Liver (tissue), 9 donors: Measurements from ENCODE around the gene CCDC88C. TPM values are rescaled to one million over a fixed set of nuclear protein-coding genes. Genes with fewer than 3 reads are reported as not detected.

Experiments
- DNase-seq: peaks from one replicate; pipeline ENCODE4 v3.0.0-alpha.2; 2017; ENCODE audit warnings: low spot score
- H3K27ac ChIP-seq, 2 donors: one replicate each; pipeline ENCODE4 v1.7.0; 2013; ENCODE audit warnings: inconsistent platforms in 2 of 2, low read length in 2 of 2, control low read depth in 1 of 2, low read depth in 1 of 2, mild to moderate bottlenecking in 1 of 2
- H3K27me3 ChIP-seq, 4 donors: one replicate each; pipeline versions ENCODE4 v1.6.1 to v1.7.0; 2013; ENCODE audit warnings: low read length in 3 of 4, inconsistent platforms in 1 of 4, mild to moderate bottlenecking in 1 of 4, moderate library complexity in 1 of 4; ENCODE audit not compliant: control insufficient read depth in 4 of 4, insufficient read depth in 4 of 4
- H3K36me3 ChIP-seq, 4 donors: one replicate each; pipeline versions ENCODE4 v1.6.1 to v1.7.0; 2013; ENCODE audit warnings: low read length in 3 of 4, mild to moderate bottlenecking in 3 of 4, low read depth in 1 of 4, moderate library complexity in 1 of 4; ENCODE audit not compliant: control insufficient read depth in 4 of 4, insufficient read depth in 3 of 4
- H3K4me1 ChIP-seq, 4 donors: one replicate each; pipeline versions ENCODE4 v1.6.1 to v1.7.0; 2013; ENCODE audit warnings: low read length in 3 of 4, mild to moderate bottlenecking in 3 of 4, moderate library complexity in 1 of 4; ENCODE audit not compliant: control insufficient read depth in 4 of 4, insufficient read depth in 4 of 4
- H3K4me3 ChIP-seq, 3 donors: one replicate each; pipeline versions ENCODE4 v1.6.1 to v1.7.0; 2013; ENCODE audit warnings: low read length in 3 of 3, control low read depth in 1 of 3, low read depth in 1 of 3, mild to moderate bottlenecking in 1 of 3
- H3K9ac ChIP-seq, 2 donors: one replicate each; pipeline ENCODE4 v1.7.0; 2013; ENCODE audit warnings: low read length in 2 of 2, mild to moderate bottlenecking in 2 of 2, moderate library complexity in 2 of 2, control low read depth in 1 of 2, low read depth in 1 of 2
- H3K9me3 ChIP-seq, 4 donors: one replicate each; pipeline versions ENCODE4 v1.6.1 to v1.7.0; 2013; ENCODE audit warnings: low read length in 3 of 4; ENCODE audit not compliant: control insufficient read depth in 4 of 4
- EGR1 ChIP-seq, 2 donors: IDR thresholded peaks; 2 replicates each; pipeline ENCODE4 v1.6.1; 2016 to 2018; ENCODE audit warnings: antibody characterized with exemption in 2 of 2, low read depth in 2 of 2
- FOXA1 ChIP-seq: IDR thresholded peaks from 2 replicates; pipeline ENCODE4 v1.6.1; 2016; ENCODE audit warnings: antibody characterized with exemption
- FOXA2 ChIP-seq: IDR thresholded peaks from 2 replicates; pipeline ENCODE4 v1.6.1; 2016; ENCODE audit warnings: antibody characterized with exemption
- GABPA ChIP-seq, 2 donors: IDR thresholded peaks in 1 of 2; conservative IDR thresholded peaks in 1 of 2; 2 replicates each; pipeline ENCODE4 v1.6.1; 2016; ENCODE audit warnings: antibody characterized with exemption in 2 of 2, mild to moderate bottlenecking in 1 of 2, moderate library complexity in 1 of 2
- HNF4A ChIP-seq, 2 donors: conservative IDR thresholded peaks; 2 replicates each; pipeline ENCODE4 v1.6.1; 2016; ENCODE audit warnings: antibody characterized with exemption in 2 of 2, mild to moderate bottlenecking in 2 of 2
- HNF4G ChIP-seq: IDR thresholded peaks from 2 replicates; pipeline ENCODE4 v1.6.1; 2016; ENCODE audit warnings: antibody characterized with exemption
- JUND ChIP-seq, 2 donors: IDR thresholded peaks; 2 replicates each; pipeline ENCODE4 v1.6.1; 2016; ENCODE audit warnings: antibody characterized with exemption in 2 of 2
- RAD21 ChIP-seq, 2 donors: IDR thresholded peaks; 2 replicates each; pipeline ENCODE4 v1.6.1; 2016; ENCODE audit warnings: antibody characterized with exemption in 2 of 2, mild to moderate bottlenecking in 2 of 2
- REST ChIP-seq: IDR thresholded peaks from 2 replicates; pipeline ENCODE4 v1.6.1; 2016; ENCODE audit warnings: antibody characterized with exemption, mild to moderate bottlenecking
- SP1 ChIP-seq: IDR thresholded peaks from 2 replicates; pipeline ENCODE4 v1.6.1; 2018; ENCODE audit warnings: antibody characterized with exemption, mild to moderate bottlenecking
- YY1 ChIP-seq: IDR thresholded peaks from 2 replicates; pipeline ENCODE4 v1.6.1; 2016; ENCODE audit warnings: antibody characterized with exemption, mild to moderate bottlenecking
- WGBS: extraction: QIAGEN DNeasy Blood & Tissue Kit; methylation state at CpG from one replicate; pipeline ENCODE4 v1.1.7; 2013; 5-methylcytosine and 5-hydroxymethylcytosine counted together
- polyA plus RNA-seq, 2 donors: library from polyadenylated mRNA; stranded (reverse) in 1 of 2; unstranded in 1 of 2; fragments of 200-250 nt in 1 of 2; fragments of >200 nt in 1 of 2; fragmentation: Nextera tagmentation in 1 of 2; extraction: Ambion mirVana in 1 of 2; gene quantifications; one replicate each; pipeline versions ENCODE4 v1.2.1 to v1.2.3, GENCODE V29; 2013 to 2015
- total RNA-seq, 2 donors: library from RNA; depleted of rRNA; stranded (reverse); fragments of >200 nt; gene quantifications; one replicate each; pipeline ENCODE4 v1.2.3, GENCODE V29; 2014
- TF ChIP-seq, protein P1 (sequence below): IDR thresholded peaks from 2 replicates; pipeline ENCODE4 v1.6.1; 2016; ENCODE audit warnings: antibody characterized with exemption
- TF ChIP-seq, protein P2 (sequence below): IDR thresholded peaks from 2 replicates; pipeline ENCODE4 v1.6.1; 2016; ENCODE audit warnings: antibody characterized with exemption
- TF ChIP-seq, protein P3 (sequence below): IDR thresholded peaks from 2 replicates; pipeline ENCODE4 v1.6.1; 2016; ENCODE audit warnings: antibody characterized with exemption
- TF ChIP-seq, protein P4 (sequence below): fragments of 150-350 bp; IDR thresholded peaks from 2 replicates; pipeline ENCODE4 v1.5.1; 2017; ENCODE audit warnings: improper control_type of control experiment, low read depth, low read length; ENCODE audit not compliant: missing input control
- donor health status: healthy.
- donor health status: healthy.
- donor health status: healthy.
- donor health status: healthy.
- donor health status: healthy.

The CCDC88C gene
- total and polyA plus RNA-seq, 4 donors = 1.3 to 10.8 (median 4.0) TPM

DNA sequence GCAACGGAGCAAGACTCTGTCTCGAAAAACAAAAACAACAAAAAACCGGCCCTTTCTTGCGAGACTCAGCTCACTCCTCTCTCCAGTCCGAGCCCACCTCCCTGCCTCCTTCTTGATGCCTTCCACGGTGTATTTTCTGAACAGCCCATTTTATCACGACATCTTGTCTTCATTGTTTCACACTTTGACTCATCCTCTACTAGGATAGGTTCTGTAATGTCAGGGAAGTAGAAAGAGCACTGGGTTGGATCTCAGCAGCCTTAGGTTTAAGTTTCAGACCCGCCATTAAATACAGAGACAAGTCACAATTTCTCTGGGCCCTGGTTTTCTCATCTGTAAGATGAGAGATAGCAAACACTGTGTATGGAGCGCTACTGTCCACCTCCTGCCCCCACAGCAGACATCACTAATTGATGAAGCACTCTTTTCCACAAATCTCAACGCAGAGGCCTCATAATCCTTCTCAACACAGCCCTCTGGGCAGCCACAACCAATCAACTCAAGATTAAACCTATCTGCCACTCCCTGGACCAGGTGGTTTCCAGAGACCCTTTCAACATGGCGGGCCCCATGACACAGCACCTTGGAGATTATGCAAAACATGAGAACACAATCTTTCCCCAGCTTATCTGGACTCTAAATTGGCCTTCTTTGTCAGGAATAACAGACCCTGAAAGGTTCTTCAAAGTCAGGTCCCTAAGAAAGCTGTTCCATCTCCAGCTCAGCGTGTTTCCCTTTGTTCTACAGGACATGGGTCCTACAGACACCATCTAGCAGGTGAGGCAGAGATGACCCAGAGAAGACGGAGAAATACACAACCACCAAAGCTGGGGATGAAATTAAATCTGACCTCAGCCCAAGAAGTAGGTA, 35.6 kb downstream of the CCDC88C start:
- 96% methylated on average over 13 of the region's 13 CpGs for WGBS
- Histone ChIP-seq H3K27me3 (no peaks in the 10 kb centered on the region), H3K4me1 (peaks cover 0 to 18% (median 6%) of the 10 kb centered on the region in 4 donors), H3K36me3 (no peaks in the 10 kb centered on the region), H3K9me3 (no peaks in the 10 kb centered on the region), H3K9ac (no peak overlapping the region), H3K4me3 (no peak overlapping the region), H3K27ac (no peak overlapping the region)
- no peak for DNase-seq
- TF ChIP-seq GABPA (IDR thresholded peaks at IDR 0.05 in 1 of 2, conservative IDR thresholded peaks at IDR 0.05 in 1 of 2) (no peak), HNF4G (no peak), EGR1 (IDR thresholded peaks at IDR 0.05; ENCODE audit: low read depth in 2 of 2) (no peak), FOXA1 (no peak), RAD21 (IDR thresholded peaks at IDR 0.05) (no peak), JUND (IDR thresholded peaks at IDR 0.05) (no peak), FOXA2 (no peak), HNF4A (conservative IDR thresholded peaks at IDR 0.05) (no peak), REST (no peak), SP1 (no peak), YY1 (no peak)
- TF ChIP-seq, protein P1, sequence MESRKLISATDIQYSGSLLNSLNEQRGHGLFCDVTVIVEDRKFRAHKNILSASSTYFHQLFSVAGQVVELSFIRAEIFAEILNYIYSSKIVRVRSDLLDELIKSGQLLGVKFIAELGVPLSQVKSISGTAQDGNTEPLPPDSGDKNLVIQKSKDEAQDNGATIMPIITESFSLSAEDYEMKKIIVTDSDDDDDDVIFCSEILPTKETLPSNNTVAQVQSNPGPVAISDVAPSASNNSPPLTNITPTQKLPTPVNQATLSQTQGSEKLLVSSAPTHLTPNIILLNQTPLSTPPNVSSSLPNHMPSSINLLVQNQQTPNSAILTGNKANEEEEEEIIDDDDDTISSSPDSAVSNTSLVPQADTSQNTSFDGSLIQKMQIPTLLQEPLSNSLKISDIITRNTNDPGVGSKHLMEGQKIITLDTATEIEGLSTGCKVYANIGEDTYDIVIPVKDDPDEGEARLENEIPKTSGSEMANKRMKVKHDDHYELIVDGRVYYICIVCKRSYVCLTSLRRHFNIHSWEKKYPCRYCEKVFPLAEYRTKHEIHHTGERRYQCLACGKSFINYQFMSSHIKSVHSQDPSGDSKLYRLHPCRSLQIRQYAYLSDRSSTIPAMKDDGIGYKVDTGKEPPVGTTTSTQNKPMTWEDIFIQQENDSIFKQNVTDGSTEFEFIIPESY = no peak
- TF ChIP-seq, protein P2, sequence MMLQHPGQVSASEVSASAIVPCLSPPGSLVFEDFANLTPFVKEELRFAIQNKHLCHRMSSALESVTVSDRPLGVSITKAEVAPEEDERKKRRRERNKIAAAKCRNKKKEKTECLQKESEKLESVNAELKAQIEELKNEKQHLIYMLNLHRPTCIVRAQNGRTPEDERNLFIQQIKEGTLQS = no peak
- TF ChIP-seq, protein P3, sequence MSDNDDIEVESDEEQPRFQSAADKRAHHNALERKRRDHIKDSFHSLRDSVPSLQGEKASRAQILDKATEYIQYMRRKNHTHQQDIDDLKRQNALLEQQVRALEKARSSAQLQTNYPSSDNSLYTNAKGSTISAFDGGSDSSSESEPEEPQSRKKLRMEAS = no peak
- TF ChIP-seq, protein P4, sequence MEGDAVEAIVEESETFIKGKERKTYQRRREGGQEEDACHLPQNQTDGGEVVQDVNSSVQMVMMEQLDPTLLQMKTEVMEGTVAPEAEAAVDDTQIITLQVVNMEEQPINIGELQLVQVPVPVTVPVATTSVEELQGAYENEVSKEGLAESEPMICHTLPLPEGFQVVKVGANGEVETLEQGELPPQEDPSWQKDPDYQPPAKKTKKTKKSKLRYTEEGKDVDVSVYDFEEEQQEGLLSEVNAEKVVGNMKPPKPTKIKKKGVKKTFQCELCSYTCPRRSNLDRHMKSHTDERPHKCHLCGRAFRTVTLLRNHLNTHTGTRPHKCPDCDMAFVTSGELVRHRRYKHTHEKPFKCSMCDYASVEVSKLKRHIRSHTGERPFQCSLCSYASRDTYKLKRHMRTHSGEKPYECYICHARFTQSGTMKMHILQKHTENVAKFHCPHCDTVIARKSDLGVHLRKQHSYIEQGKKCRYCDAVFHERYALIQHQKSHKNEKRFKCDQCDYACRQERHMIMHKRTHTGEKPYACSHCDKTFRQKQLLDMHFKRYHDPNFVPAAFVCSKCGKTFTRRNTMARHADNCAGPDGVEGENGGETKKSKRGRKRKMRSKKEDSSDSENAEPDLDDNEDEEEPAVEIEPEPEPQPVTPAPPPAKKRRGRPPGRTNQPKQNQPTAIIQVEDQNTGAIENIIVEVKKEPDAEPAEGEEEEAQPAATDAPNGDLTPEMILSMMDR = no peak
